Osteoblast (primary cell): ENCODE measurements around the gene UST. TPM values are rescaled to one million over a fixed set of nuclear protein-coding genes. Genes with fewer than 3 reads are reported as not detected.
A peak's percentile ranks its signal among the peaks of the same experiment; 100 is the strongest.

ENCODE experiments used
- DNase-seq: peaks from one replicate; pipeline ENCODE4 v3.0.0; 2011; ENCODE audit warnings: low spot score, mixed read lengths; ENCODE audit not compliant: insufficient read length; ENCODE audit errors: missing footprints
- H2AFZ ChIP-seq: 2 replicates; pipeline ENCODE4 v1.6.0; 2011; ENCODE audit warnings: mild to moderate bottlenecking, low read length
- H3K27ac ChIP-seq: 2 replicates; pipeline ENCODE4 v1.5.1; 2011; ENCODE audit warnings: mild to moderate bottlenecking, low read depth, low read length, moderate library complexity
- H3K27me3 ChIP-seq: 2 replicates; pipeline ENCODE4 v1.6.0; 2012; ENCODE audit warnings: mild to moderate bottlenecking, control low read depth, inconsistent platforms, low read length, moderate library complexity; ENCODE audit not compliant: insufficient read depth
- H3K36me3 ChIP-seq: 2 replicates; pipeline ENCODE4 v1.5.1; 2011; ENCODE audit warnings: mild to moderate bottlenecking, low read length, control low read depth, moderate library complexity; ENCODE audit not compliant: insufficient read depth
- H3K4me1 ChIP-seq: 2 replicates; pipeline ENCODE4 v1.5.1; 2011; ENCODE audit warnings: mild to moderate bottlenecking, low read length, control low read depth, moderate library complexity; ENCODE audit not compliant: insufficient read depth
- H3K4me2 ChIP-seq: 2 replicates; pipeline ENCODE4 v1.6.0; 2011; ENCODE audit warnings: mild to moderate bottlenecking, low read length; ENCODE audit not compliant: insufficient read depth
- H3K4me3 ChIP-seq: fragments of 200-600 bp; sonication (generic); 3 replicates; pipeline ENCODE4 v1.5.1; 2012; ENCODE audit warnings: mild to moderate bottlenecking, low read length, inconsistent platforms; ENCODE audit not compliant: insufficient read depth
- H3K79me2 ChIP-seq: 2 replicates; pipeline ENCODE4 v1.6.0; 2012; ENCODE audit warnings: mild to moderate bottlenecking, low read length, control low read depth, inconsistent platforms; ENCODE audit not compliant: insufficient read depth
- H3K9me3 ChIP-seq: 2 replicates; pipeline ENCODE4 v1.5.1; 2011; ENCODE audit warnings: low read depth, low read length, control low read depth
- H4K20me1 ChIP-seq: 2 replicates; pipeline ENCODE4 v1.6.0; 2012; ENCODE audit warnings: mild to moderate bottlenecking, low read length, control low read depth; ENCODE audit not compliant: insufficient read depth
- total RNA-seq: library from RNA; depleted of rRNA; stranded (reverse); fragments of >200 nt; gene quantifications from 2 replicates; pipeline ENCODE4 v1.2.3, GENCODE V29; 2012
- TF ChIP-seq, protein P1 (sequence below): IDR thresholded peaks from 2 replicates; pipeline ENCODE4 v1.5.1; 2011; ENCODE audit warnings: mild to moderate bottlenecking, low read depth, low read length, moderate library complexity; ENCODE audit errors: extremely low read depth

The UST gene
- total RNA-seq, 1 donor: 18.1 TPM

DNA sequence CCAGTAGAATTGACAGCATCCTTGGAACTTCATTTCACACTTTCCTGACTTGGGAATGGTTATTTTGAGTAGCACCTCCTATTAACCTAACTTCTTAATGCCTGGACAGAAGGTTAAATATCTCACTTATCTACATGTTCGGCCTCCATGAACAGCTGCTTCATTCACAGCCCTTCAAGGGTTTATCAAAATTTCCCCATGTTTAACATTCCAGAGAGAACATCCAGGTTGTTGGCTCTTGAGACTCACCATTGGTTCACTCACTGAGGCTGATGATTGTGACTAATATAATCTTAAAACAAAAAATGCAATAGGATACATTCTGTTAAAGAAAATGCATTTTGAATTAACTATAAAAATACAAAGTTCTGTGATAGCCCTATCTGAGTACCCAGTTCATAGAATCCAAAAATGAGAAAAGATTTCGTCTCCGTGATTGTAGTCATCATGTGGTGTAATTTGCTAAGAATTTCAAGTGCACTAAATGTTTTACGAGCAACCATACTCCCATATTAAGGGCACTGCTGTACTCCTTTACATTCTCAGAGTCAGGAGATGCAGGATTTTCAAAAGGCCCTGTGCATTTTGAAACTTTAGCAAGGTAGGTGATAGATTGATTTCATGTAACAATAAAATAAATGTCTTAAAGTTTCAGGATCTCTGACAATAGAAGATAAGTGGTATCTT, 310.1 kb downstream of the UST start:
- Histone ChIP-seq H2AFZ (no peak overlapping the region), H3K9me3 (no peaks in the 10 kb centered on the region)
- DNase-seq: no peak

DNA sequence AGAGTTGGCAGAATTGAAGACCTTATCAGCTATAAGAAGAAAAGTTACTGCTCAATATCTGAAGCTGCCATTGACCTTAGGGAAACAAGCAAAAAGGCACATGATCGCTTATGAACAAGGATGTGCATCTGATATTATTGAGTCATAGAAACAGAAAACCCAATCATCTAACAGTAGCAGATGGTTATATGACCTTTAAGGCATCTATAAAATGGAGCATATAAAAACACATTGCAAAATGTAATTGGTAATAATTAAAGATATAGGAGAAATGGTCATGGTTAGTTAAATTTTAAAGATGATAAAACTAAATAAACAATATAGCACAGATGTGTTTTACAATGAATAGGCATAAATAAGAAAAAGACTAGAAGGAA, 310.6 kb downstream of the UST start:
- Histone ChIP-seq H3K27ac (no peak overlapping the region), H3K79me2 (no peaks in the 10 kb centered on the region), H3K36me3 (no peaks in the 10 kb centered on the region), H2AFZ (no peak overlapping the region), H3K4me2 (no peak overlapping the region), H3K4me1 (peaks cover 24% of the 10 kb centered on the region), H3K9me3 (no peaks in the 10 kb centered on the region), H3K4me3 (no peak overlapping the region), H4K20me1 (no peaks in the 10 kb centered on the region), H3K27me3 (no peaks in the 10 kb centered on the region)
- DNase-seq: no peak
- TF ChIP-seq, protein P1, sequence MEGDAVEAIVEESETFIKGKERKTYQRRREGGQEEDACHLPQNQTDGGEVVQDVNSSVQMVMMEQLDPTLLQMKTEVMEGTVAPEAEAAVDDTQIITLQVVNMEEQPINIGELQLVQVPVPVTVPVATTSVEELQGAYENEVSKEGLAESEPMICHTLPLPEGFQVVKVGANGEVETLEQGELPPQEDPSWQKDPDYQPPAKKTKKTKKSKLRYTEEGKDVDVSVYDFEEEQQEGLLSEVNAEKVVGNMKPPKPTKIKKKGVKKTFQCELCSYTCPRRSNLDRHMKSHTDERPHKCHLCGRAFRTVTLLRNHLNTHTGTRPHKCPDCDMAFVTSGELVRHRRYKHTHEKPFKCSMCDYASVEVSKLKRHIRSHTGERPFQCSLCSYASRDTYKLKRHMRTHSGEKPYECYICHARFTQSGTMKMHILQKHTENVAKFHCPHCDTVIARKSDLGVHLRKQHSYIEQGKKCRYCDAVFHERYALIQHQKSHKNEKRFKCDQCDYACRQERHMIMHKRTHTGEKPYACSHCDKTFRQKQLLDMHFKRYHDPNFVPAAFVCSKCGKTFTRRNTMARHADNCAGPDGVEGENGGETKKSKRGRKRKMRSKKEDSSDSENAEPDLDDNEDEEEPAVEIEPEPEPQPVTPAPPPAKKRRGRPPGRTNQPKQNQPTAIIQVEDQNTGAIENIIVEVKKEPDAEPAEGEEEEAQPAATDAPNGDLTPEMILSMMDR: no peak

More for the DNA sequence above, 310.1 kb downstream of the UST start:
- no peaks in the 10 kb centered on the region for H3K27me3 ChIP-seq
- peaks cover 24% of the 10 kb centered on the region for H3K4me1 ChIP-seq
- no peak overlapping the region for H3K4me3 ChIP-seq
- no peak overlapping the region for H3K4me2 ChIP-seq
- no peaks in the 10 kb centered on the region for H3K79me2 ChIP-seq
- H3K36me3 ChIP-seq: no peaks in the 10 kb centered on the region
- no peaks in the 10 kb centered on the region for H4K20me1 ChIP-seq
- TF ChIP-seq, protein P1: no peak
- no peak overlapping the region for H3K27ac ChIP-seq

DNA sequence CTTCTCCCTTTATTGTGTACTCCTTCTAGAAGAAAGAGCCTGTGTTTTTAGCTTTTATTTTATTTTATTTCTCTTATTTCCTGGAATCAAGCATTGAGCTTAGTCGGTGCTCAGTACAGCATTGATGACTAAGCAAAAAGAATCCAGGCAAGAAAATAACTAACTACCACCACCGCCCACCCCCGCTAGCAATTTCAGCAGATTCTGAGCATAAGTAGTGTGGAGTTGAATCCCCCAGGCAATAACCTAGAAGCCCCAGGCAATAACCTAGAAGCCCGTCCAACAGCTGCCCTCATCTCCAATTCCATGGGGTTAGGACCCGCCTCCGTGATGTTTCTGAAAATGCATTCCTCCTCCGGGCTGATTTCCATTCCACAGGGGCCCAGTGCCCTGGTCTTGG, 312.7 kb downstream of the UST start:
- Histone ChIP-seq H3K79me2 (no peaks in the 10 kb centered on the region), H3K36me3 (no peaks in the 10 kb centered on the region), H3K4me3 (no peak overlapping the region), H3K4me1 (peaks cover 30% of the 10 kb centered on the region), H3K27ac (no peak overlapping the region), H3K4me2 (peak overlapping the region; percentile 6), H3K27me3 (no peaks in the 10 kb centered on the region), H3K9me3 (no peaks in the 10 kb centered on the region), H4K20me1 (no peaks in the 10 kb centered on the region), H2AFZ (no peak overlapping the region)
- TF ChIP-seq, protein P1: no peak
- no peak for DNase-seq

DNA sequence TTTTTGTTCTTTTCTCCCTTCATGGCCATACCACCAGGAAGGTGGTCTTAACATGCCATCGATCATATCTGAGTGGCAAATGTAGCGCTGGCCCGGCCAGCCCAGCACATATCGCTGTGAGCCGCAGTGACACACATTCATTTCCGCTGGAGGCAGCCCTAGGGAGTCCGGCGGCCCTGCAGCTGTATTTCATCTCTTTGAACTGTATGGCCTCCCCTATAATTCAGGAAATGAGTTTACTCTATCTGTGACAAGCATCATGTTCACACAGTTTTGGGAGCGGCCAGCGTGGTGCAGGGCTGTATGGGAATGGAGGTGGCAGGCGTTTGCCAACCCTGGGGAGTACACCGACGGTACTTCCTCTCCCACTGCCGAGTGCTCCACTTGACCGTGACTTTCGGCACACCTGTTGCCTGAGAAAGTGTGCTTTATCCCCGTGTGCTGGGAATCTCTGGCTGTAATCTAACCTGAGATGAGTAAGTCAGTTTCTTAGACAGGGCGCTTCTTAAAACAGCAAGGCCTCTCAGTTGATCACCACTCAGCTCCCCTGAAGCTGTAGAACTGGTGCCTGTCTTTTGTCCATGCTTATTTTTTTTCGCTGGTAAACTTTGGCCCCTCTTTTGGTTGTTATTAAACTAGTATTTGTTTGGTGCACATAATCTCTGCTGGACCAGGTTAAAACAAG, 313.6 kb downstream of the UST start:
- no peaks in the 10 kb centered on the region for H3K36me3 ChIP-seq
- H2AFZ ChIP-seq: no peak overlapping the region
- TF ChIP-seq, protein P1: no peak
- no peaks in the 10 kb centered on the region for H4K20me1 ChIP-seq
- H3K27ac ChIP-seq: no peak overlapping the region
- H3K4me3 ChIP-seq: no peak overlapping the region
- H3K4me2 ChIP-seq: peak overlapping the region; percentile 36
- H3K27me3 ChIP-seq: no peaks in the 10 kb centered on the region
- H3K9me3 ChIP-seq: no peaks in the 10 kb centered on the region
- no peak for DNase-seq
- no peaks in the 10 kb centered on the region for H3K79me2 ChIP-seq
- peaks cover 30% of the 10 kb centered on the region for H3K4me1 ChIP-seq
